GM21529 (cell line): Measurements from ENCODE around the gene OPHN1.

Experiments
- ATAC-seq: cut with Tn5 transposase; IDR thresholded peaks from one replicate; pipeline ENCODE4 v1.9.1; 2021; ENCODE audit not compliant: unreplicated experiment

The OPHN1 gene, protein sequence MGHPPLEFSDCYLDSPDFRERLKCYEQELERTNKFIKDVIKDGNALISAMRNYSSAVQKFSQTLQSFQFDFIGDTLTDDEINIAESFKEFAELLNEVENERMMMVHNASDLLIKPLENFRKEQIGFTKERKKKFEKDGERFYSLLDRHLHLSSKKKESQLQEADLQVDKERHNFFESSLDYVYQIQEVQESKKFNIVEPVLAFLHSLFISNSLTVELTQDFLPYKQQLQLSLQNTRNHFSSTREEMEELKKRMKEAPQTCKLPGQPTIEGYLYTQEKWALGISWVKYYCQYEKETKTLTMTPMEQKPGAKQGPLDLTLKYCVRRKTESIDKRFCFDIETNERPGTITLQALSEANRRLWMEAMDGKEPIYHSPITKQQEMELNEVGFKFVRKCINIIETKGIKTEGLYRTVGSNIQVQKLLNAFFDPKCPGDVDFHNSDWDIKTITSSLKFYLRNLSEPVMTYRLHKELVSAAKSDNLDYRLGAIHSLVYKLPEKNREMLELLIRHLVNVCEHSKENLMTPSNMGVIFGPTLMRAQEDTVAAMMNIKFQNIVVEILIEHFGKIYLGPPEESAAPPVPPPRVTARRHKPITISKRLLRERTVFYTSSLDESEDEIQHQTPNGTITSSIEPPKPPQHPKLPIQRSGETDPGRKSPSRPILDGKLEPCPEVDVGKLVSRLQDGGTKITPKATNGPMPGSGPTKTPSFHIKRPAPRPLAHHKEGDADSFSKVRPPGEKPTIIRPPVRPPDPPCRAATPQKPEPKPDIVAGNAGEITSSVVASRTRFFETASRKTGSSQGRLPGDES

DNA sequence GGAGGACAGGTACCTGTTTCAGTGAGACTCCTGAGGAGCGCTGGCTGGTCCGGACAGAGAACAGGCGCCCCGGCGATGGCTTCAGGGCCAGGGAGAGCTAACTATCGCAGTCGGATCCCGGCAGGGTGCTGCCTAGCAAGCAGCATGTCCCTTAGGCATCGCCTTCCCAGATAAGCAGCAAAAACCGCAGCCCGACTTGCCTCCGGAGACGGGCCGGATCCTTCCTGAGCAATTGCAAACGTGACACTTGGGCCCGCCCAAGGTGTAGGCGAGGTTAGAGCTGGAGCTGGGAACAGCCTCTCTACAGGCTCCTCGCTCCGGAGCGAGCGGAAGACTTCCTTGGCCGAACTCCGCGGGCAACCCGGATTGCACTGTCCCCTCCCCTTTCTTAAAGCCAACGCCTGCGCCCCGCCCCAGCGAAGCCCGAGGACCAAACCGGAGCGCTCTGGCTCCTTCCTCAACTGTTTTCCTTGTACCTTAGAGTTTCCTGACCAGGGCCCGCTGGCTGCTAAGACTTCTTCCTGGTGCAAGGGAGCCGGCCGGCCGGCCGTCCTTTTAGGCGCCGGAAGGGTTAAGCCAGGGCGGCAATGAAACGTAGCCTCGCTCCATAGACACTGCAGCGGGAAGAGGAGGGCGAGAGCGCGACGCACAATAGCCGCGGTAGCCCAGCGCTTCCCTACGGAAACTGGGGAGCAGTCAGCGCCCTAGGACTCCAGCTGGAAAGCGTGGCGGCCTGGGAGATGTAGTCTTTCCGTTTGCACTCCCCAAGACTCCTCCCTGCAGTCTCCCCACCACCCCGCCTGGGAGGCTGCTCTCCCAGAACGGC lies at the start of gene OPHN1:
Gene OPHN1, minus strand, starts transcription at position 341 of the 826 bp plus-strand sequence. CDS start 475 bp downstream, outside the sequence.
- no peak for ATAC-seq

DNA sequence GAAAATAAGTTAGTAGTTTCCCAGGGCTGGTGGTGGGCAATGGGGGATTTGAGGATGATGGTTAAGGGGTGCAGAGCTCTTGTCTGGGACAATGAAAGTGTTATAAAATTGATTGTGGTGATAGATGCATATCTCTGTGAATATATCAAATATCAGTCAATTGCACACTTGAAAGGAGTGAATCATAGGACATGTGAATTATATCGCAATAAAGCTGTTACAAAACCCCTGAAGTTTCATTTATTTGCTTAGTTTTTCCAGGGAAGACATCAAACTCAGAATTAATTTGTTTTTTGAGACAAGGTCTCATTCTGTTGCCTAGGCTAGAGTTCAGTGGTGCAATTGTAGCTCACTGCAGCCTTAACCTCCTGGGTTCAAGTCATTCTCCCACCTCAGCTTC lies 47.7 kb upstream of the OPHN1 start:
- ATAC-seq: no peak

DNA sequence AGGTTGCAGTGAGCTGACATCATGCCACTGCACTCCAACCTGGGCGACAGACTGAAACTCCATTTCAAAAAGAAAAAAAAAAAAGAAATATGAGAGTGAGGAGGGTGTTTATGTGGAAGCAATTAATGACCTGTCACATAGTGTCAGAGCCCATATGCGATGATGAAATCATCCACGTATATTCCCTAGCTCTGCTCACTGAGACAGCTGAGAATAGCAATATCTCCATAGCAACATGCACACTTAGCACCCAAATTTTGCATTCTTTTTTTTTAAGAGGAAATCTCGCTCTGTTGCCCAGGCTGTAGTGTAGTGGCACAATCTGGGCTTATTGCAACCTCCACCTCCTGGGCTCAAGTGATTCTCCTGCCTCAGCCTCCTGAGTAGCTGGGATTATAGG lies 31.5 kb upstream of the OPHN1 start:
- no peak for ATAC-seq

DNA sequence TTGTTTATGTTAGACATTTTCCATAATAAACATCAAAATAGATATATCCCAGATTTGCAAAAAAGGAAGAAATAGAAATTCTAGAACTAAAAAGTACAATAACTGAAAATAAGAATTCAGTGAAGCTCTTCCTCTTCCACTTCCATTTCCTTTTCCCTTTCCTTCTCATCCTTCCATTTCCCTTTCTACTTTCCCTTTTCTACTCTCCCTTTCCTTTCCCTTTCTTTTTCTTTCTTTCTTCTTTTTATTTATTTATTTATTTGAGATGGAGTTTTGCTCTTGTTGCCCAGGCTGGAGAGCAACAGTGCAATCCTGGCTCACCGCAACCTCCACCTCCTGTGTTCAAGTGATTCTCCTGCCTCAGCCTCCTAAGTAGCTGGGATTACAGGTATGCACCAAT lies 30.6 kb upstream of the OPHN1 start:
- no peak for ATAC-seq

DNA sequence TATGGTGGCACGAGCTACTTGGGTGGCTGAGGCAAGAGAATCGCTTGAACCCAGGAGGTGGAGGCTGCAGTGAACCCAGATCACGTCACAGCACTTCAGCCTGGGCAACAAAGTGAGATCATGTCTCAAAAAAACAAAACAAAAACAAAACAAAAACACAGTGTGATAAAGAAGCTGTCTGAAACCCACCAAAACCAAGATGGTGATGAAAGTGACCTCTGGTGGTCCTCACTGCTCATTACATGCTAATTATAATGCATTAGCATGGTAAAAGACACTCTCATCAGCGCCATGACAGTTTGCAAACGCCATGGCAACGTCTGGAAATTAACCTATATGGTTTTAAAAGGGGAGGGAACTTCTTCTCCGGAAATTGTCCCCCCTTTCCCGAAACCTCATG lies 29.4 kb upstream of the OPHN1 start:
- peak; percentile 69 for ATAC-seq

DNA sequence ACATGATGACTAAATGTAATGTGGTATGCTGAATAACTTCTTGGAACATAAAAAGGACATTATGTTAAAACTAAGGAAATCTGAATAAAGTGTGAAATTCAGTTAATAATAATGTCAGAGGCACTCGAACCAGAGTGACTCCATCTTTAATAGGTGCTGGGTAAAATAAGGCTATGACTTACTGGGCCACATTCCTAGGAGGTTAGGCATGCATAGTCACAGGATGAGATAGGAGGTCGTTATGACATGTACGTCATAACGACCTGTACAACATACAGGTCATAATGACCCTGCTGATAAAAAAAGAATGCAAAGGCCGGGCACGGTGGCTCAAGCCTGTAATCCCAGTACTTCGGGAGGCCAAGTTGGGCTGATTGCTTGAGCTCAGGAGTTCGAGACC lies 28.9 kb upstream of the OPHN1 start:
- ATAC-seq: no peak

DNA sequence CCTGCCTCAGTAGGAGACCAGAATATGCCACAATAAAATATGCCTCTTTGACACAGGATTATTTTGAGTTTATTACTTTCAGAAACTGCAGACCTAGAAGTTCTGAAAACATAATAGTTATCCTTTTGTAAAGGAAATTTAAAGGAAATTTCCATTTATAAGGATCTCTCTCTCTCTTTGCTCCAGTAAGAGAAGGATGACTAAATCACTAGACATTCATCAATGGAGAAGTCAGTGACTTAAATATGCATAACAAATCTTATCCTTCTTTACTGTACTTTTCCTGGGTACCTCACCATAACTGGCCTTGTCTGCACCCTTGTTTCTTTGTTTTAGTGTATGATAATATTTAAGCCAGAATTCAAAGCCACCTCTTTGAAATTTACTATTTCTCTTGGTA lies 28.3 kb upstream of the OPHN1 start:
- ATAC-seq: no peak

DNA sequence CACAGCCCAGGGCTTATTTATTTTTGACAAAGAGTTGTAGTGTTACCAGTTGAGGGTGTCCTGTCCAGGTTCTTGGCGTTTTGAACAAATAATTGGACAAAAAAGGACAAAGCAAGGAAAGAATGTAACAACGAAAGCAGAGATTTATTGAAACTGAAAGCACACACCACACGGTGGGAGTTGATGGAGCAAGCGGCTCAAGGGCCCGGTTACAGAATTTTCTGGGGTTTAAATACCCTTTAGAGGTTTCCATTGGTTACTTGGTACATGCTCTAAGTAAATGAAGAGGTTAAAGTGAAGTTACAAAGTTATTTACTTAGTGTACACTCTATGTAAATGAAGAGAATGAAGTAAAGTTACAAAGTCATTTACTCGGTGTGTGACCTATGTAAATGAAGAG lies 27.8 kb upstream of the OPHN1 start:
- ATAC-seq: no peak

DNA sequence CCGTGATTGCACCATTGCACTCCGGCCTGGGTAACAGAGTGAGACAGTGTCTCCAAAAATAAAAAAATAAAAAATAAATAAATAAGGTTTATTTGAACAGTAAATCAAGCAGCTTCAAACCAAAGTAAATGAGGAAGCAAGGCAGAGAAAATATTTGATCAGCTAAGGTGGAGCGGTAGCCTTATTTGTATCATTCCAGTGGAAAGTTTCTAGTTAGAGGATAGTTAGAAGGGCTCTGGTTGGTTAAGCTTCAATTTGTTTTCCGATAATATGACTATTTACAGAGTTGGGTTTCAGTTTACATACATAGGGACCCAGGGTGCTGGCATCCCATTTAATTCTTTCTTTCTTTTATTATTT lies 21.8 kb upstream of the OPHN1 start:
- ATAC-seq: no peak

DNA sequence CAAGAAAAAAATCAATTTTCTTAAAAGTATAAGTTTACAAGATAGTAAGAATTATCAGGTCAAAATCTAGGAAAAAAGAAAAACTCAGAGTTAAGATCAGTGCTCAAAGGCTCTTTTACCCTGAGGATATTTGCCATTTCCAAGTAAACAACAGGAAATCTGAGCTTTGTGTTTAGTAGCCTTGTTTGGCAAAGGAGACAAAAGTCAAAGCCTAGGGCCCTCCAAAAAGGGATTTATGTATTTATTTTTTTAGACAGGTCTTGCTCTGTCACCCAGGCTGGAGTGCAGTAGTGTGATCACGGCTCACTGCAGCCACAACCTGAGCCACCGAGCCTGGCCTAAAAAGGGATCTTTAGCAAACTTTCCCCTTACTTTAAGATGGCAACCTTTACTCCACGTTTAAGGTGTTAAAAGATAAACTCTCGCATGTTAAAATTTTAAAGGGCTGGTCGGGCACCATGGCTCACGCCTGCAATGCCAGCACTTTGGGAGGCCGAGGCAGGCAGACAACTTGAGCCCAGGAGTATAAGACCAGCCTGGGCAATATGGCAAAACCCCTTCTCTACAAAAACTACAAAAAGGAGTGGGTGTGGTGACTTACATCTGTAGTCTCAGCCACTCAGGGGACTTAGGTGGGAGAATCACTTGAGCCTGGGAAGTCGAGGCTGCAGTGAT lies 21.3 kb upstream of the OPHN1 start:
- no peak for ATAC-seq

DNA sequence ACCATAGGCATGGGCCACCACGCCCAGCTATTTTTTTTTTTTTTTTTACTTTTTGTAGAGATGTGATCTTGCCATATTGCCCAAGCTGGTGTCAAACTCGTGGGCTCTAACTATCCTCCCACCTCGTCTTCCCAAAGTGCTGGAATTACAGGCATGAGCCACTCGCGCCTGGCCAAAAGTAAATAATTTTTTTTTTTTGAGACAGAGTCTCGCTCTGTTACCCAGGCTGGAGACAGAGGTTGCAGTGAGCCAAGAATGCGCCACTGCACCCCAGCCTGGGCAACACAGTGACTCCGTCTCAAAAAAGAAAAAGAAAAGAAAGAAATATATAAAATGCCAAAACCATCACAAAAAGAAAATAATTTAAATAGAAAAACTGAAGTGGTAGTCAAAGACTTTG lies 18.4 kb upstream of the OPHN1 start:
- no peak for ATAC-seq

DNA sequence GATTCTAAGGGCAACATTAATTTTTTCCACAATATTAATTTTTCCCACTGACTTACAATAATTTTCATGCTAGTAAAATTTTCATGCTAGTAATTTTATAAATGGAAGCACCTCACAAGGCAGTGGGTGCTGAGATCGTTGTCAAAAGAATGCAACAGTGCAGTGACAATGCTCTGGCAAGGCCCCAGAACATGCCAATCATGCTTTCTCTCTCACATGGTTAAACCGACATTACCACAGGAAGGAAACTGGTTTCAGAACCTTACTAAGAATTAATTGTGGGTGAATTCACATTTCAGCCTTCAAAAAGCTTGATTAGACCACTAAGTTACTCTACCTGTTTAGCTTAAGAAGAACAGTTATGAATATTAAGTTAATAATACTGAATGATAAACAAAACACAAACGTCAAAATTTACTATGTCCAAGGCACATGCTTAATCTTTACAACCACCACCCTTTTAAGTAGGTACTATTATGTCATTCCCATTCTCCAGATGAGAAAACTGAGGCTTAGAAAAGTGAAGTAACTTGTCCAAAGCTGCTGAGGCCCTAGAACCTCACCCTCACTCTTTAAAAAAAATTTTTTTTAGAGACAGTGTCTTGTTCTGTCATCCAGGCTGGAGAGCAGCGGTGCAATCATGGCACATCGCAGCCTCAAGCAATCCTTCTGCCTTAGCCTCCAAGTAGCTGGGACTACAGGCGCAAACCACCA lies 10.0 kb upstream of the OPHN1 start:
- peak; percentile 53 for ATAC-seq

DNA sequence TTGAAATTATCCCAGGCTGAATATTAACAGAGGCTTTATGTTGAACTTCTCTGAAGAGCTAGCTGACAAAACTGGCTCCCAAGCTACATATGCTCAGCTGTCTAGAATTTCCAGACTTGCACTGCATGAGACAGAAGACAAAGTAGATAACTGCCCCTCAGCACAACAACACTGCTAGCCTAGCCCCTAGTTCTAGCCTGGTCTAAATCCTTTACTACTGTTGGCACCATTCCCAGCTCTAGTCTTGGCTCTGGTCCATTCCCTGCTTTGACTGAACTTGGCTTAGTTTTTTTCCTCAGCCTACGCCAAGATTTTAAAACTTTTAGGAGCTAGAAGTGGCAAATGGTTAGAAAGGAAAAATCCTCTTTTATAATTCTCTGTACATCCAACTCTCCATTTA lies 7.6 kb upstream of the OPHN1 start:
- no peak for ATAC-seq

DNA sequence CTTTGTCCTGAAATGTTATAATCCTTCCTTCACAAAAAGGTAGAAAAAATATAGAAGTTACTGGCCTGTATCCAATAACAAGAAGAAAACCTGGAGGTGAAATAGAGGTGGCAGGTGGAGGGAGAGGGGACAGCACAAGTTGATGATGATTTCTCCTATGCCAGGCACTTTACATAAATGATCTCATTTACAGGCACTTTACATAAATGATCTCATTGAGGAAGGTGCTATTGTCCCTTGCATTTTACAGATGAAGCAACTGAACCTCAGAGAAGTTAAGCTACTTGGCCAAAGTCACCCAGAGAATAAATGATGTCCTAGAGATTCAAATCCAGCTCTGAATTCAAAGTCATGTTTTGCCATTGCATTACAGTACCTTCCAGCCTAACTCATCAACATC lies 7.1 kb upstream of the OPHN1 start:
- no peak for ATAC-seq

DNA sequence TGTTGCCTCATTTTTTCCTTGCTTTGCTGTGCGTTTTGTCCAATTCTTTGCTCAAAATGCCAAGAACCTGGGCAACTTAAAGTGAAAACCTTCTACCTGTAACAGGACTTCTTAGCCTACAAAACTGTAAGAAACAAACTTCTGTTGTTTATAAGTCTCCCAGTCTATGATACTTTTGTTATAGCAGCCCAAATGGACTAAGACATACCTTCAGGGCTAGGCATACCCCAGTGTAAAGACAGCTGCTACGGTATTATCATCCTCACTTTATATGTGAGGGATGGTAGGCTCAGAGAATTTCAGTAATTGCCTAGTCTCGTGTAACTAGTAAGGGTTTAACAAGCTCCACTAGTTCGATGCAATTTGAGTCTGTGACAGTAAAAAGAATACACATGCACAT lies 6.0 kb upstream of the OPHN1 start:
- no peak for ATAC-seq

DNA sequence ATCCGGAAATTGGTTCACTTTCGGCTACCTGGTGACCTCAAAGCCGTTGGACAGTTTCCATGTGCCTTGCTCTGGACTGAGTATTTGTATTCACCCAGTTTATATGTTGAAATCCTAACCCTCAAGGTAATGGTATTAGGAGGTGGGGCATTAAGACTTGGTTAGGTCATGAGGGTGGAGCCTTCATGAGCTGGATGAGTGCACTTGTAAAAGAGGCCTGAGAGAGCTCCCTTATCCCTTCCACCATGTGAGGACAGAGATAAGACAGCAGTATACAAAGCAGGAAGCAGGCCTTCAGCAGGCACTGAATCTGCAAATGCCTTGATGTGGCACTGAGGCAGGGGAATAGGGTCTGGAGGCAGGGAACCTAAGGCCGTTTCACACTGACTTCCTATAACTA lies 5.3 kb upstream of the OPHN1 start:
- no peak for ATAC-seq

DNA sequence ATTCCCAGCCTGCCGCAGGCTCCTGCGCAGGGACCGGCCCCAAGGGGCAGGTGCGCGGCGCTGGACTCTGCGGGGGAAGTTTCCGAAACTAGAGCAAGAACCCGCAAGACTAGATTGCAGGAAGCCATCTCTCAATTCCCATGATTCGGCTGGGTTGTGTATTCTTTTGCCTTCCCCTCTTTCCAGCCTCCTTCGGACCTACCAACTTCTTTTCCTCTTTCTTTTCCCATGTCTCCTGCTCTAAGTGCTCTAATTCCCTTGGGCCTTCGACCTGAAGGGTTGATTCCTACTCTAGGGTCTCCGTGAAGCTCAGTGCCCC lies 645 bp upstream of the OPHN1 start:
- no peak for ATAC-seq

DNA sequence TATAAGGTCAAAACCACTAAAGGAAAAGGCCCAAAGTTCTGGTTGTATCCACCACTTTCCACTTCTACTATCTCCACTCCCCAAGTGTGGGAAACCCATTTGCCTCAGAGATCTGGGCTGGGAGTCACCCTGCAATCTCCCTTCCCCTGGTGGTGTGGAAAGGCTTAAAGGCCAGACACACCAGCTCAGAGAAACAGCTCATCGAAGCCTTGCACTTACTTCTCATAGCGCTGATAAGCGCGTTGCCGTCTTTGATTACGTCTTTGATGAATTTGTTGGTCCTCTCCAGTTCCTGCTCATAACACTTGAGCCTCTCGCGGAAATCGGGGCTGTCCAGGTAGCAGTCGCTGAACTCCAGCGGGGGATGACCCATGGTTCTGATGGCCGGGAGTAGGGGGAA lies 647 bp downstream of the OPHN1 start:
- ATAC-seq: no peak

DNA sequence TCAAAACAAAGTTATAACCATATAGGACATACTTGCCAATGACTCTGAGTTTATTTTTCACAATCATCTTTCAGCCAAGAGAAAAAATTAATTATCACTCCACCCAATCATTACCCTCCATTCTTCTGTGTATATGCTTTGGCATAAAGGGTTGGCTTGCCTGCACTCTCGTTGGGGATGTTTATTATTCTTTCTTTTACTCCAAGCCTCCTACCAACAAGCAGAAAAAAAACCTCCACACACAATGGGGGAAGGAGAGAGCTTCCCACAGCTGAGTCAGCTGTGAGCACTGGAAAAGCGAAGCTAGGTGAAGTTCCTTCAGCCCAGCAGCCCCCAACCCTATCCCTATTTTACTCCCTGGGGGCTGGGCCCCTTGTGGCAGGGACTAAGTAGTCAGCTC lies 1.5 kb downstream of the OPHN1 start:
- no peak for ATAC-seq

DNA sequence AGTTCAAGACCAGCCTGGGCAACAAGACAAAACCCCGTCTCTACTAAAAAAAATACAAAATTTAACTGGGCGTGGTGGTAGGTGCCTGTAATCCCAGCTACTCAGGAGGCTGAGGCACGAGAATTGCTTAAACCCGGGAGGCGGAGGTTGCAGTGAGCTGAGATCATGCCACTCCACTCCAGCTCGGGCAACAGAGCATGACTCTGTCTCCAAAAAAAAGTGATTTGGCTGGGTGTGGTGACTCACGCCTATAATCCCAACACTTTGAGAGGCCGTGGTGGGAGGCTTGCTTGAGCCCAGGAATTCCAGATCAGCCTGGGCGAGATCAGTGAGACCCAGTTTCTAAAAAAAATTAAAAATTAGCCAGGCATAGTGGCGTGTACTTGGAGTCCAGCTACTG lies 4.1 kb downstream of the OPHN1 start:
- no peak for ATAC-seq

DNA sequence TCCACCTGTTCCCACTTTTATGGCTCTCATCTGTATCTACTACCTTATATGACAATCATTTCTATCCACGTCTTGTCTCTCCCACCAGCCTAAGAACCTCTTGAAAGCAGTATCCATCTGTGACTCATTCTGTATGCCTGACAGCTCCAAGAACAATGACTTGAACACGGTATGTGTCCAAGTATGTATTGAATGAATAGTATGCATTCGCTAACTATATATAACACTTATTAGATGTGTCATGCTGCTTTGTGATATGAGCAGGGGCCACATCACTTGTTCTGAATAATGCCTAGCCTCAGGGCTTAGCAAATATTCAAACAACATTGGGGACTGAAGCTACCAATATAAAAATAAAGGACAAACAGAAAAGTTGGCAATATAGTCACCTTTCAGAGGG lies 4.9 kb downstream of the OPHN1 start:
- no peak for ATAC-seq
